Peyer's patch (tissue), 4 donors: ENCODE data around the gene TAF1C. TPM values are rescaled to one million over a fixed set of nuclear protein-coding genes. Genes with fewer than 3 reads are reported as not detected.

Experiments used
- DNase-seq, 3 donors: peaks; one replicate each; pipeline ENCODE4 v3.0.0-alpha.2; 2017 to 2019
- H3K27ac ChIP-seq, 4 donors: fragments of 200-600 bp; sonication (generic); one replicate each; pipeline ENCODE4 v1.5.1; 2016 to 2019
- H3K27me3 ChIP-seq, 2 donors: fragments of 200-600 bp; sonication (generic); one replicate each; pipeline ENCODE4 v1.5.1; 2019
- H3K36me3 ChIP-seq, 3 donors: fragments of 200-600 bp; sonication (generic); one replicate each; pipeline ENCODE4 v1.5.1; 2016 to 2019
- H3K4me1 ChIP-seq, 4 donors: fragments of 200-600 bp; sonication (generic); one replicate each; pipeline ENCODE4 v1.5.1; 2016 to 2019
- H3K4me3 ChIP-seq, 4 donors: fragments of 200-600 bp; sonication (generic); 1 replicate in 3 of 4; 2 replicates in 1 of 4; pipeline ENCODE4 v1.5.1; 2016 to 2019; ENCODE audit warnings: mild to moderate bottlenecking in 1 of 4
- H3K9me3 ChIP-seq, 4 donors: fragments of 200-600 bp; sonication (generic); one replicate each; pipeline ENCODE4 v1.5.1; 2016 to 2019; ENCODE audit warnings: mild to moderate bottlenecking in 1 of 4
- POLR2A ChIP-seq, 2 donors: fragments of 450-650 bp; IDR thresholded peaks; one replicate each; pipeline ENCODE4 v1.5.1; 2017; ENCODE audit warnings: antibody characterized with exemption in 2 of 2, mild to moderate bottlenecking in 2 of 2, moderate library complexity in 2 of 2
- total RNA-seq, 4 donors: library from RNA; depleted of rRNA; stranded (reverse); fragments of >200 nt; gene quantifications; one replicate each; pipeline ENCODE4 v1.1.0, GENCODE V29; 2016
- TF ChIP-seq, protein P1 (sequence below), 6 experiments: fragments of 450-650 bp in 4 of 6; fragments of 200-600 bp in 2 of 6; sonication (generic) in 1 of 6; IDR thresholded peaks; one replicate each; pipeline ENCODE4 v1.5.1; 2017 to 2019; ENCODE audit warnings: antibody characterized with exemption in 6 of 6, mild to moderate bottlenecking in 3 of 6, moderate library complexity in 1 of 6

TAF1C gene
- total RNA-seq, 4 donors from 2014 or later: 61.3 to 169 (median 97.0) TPM

DNA sequence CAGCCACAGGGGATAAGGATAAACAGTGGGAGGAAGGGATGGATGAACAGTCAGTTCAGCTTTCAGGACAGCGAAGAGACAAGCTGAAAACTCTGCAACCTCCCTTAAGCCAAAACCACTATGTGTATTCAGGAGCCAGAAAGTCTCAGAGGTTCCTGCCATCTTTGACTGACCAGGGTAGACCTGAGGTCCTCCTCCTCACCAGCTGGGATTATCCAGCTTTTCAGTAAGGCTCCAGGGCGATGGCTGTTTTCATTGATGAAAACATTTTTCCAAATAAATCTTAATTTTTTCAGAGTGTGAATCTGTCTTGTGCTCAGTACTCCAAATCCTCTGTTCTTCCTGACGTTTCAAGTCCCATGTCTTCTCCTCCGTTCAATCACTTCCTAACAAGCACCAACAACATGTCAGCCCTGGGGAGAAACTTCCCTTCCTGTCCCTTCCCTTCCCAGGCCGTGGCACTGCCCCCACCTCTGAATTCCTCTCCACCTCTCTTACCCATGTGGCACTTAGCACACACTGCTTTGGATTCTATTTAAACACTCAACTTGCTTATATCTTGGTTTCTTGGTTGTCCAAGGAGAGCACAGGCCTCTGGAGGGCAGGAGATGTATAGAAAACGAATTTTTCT is 47.1 kb downstream of the TAF1C start:
- Histone ChIP-seq H3K27me3 (no peaks in the 10 kb centered on the region), H3K36me3 (no peaks in the 10 kb centered on the region), H3K9me3 (no peaks in the 10 kb centered on the region), H3K4me1 (peaks cover 0 to 9% (median 0%) of the 10 kb centered on the region in 4 donors), H3K27ac (no peak overlapping the region), H3K4me3 (no peak overlapping the region)
- no peak for TF ChIP-seq POLR2A (IDR thresholded peaks at IDR 0.05)
- DNase-seq: no peak

DNA sequence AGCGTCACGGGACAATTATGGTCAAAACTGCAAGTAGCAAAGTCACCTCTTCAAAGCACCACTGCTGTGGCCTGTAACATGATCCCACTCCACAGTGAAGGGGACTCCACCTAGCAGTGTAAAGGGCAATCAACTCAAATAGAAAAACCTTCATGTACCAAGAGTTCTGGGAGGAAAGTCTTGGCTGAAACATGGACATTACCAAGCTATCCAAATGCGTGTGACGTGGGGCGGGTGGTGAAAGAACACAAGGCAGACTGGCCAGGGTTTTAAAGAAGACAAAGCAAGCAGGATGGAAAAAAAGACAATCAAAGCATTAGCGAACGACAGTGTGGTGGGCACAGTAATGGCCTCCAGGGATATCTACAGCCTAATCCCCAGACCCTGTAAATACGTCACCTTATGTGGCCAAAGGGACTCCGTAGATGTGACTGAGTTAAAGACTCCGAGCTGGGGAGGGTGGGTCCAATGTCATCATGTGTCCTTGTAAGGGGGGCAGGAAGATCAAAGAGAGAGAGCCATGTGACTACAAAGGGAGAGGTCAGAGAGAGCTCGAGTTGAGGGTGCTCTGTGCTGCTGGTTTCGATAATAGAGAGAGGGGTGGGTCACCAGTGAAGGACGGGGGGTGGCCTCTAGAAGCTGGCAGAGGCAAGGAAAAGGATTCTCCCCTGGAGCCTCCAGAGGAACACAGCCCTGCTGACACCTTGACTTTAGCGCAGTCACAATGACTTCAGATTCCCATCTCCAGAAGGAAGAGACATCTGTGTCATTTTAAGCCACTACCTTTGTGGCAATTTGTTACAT is 47.8 kb downstream of the TAF1C start:
- Histone ChIP-seq H3K27ac (no peak overlapping the region), H3K4me3 (no peak overlapping the region), H3K27me3 (no peaks in the 10 kb centered on the region), H3K4me1 (peaks cover 0 to 6% (median 0%) of the 10 kb centered on the region in 4 donors), H3K36me3 (no peaks in the 10 kb centered on the region), H3K9me3 (no peaks in the 10 kb centered on the region)
- TF ChIP-seq POLR2A (IDR thresholded peaks at IDR 0.05): no peak
- TF ChIP-seq, protein P1, sequence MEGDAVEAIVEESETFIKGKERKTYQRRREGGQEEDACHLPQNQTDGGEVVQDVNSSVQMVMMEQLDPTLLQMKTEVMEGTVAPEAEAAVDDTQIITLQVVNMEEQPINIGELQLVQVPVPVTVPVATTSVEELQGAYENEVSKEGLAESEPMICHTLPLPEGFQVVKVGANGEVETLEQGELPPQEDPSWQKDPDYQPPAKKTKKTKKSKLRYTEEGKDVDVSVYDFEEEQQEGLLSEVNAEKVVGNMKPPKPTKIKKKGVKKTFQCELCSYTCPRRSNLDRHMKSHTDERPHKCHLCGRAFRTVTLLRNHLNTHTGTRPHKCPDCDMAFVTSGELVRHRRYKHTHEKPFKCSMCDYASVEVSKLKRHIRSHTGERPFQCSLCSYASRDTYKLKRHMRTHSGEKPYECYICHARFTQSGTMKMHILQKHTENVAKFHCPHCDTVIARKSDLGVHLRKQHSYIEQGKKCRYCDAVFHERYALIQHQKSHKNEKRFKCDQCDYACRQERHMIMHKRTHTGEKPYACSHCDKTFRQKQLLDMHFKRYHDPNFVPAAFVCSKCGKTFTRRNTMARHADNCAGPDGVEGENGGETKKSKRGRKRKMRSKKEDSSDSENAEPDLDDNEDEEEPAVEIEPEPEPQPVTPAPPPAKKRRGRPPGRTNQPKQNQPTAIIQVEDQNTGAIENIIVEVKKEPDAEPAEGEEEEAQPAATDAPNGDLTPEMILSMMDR (IDR thresholded peaks at IDR 0.05): no peak
- DNase-seq: no peak

DNA sequence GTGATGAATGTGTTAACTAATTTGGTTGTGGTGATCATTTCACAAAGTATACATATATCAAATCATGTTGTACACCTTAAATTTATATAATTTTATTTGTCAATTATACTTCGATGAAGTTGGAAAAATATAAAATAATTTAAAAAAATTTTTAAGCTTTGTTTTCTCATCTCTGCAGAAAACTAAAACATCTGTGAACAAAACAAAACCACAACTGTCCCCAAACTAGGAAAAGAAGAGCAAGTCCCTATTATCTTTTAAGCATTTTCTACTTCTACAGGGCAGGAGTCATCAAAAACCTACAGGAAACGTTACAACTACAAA is 48.4 kb downstream of the TAF1C start:
- no peak for DNase-seq
- no peaks in the 10 kb centered on the region for H3K27me3 ChIP-seq
- no peak overlapping the region for H3K27ac ChIP-seq
- TF ChIP-seq POLR2A (IDR thresholded peaks at IDR 0.05): no peak
- TF ChIP-seq, protein P1 (IDR thresholded peaks at IDR 0.05): no peak
- H3K4me1 ChIP-seq: peaks cover 0 to under 1% (median 0%) of the 10 kb centered on the region in 4 donors
- no peaks in the 10 kb centered on the region for H3K36me3 ChIP-seq
- H3K4me3 ChIP-seq: no peak overlapping the region
- H3K9me3 ChIP-seq: no peaks in the 10 kb centered on the region

DNA sequence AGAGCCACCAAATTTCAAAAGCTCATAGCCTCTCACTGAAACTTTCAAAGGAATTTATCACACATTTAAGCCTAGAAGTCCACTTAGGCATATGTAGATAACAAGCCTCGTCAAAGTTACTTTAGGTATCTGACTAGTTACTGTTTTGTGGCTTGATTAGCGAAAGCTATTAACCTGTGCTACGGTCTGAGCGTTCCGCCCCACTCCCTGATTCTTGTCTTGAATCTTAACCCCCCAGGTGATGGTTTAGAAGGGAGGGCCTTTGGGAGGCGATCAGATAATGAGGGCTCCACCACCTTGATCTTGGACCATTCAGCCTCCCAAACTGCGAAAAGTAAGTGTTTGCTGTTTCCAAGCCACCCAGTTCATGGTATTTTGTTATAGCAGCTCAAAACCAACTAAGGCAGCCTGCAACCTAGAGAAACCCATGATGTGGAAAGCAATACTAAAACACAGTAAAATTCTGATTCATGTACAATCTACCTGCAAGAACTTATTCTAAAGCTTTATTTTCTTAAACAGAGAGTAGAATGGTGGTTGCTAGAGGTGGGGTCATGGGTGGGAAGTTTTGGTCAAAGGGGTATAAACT is 49.0 kb downstream of the TAF1C start:
- no peak for DNase-seq
- no peak overlapping the region for H3K4me3 ChIP-seq
- no peak for TF ChIP-seq POLR2A (IDR thresholded peaks at IDR 0.05)
- H3K36me3 ChIP-seq: no peaks in the 10 kb centered on the region
- no peaks in the 10 kb centered on the region for H3K4me1 ChIP-seq
- no peak overlapping the region for H3K27ac ChIP-seq
- no peaks in the 10 kb centered on the region for H3K9me3 ChIP-seq
- H3K27me3 ChIP-seq: no peaks in the 10 kb centered on the region

DNA sequence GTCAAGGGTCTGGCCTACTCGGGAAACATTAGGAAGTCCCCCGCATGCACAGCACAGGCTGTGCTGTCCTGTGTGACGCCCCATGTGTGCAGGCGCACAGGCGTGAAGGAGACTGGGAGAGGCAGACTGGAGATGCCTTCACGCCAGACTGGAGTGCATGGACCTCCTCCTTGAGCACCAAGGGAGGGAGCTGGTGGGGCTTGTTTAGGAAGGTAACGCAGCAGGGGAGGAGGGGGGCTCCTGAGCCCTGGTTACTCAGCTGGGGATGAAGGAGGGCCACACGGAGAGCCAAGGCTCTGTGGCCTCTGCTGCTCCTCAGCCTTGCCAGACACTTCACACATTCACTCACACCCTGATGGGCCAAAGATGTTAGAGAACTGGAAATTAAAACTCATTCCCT is 49.6 kb downstream of the TAF1C start:
- H3K4me1 ChIP-seq: no peaks in the 10 kb centered on the region
- no peak for DNase-seq
- H3K27me3 ChIP-seq: no peaks in the 10 kb centered on the region
- no peaks in the 10 kb centered on the region for H3K9me3 ChIP-seq
- no peak for TF ChIP-seq POLR2A (IDR thresholded peaks at IDR 0.05)
- TF ChIP-seq, protein P1 (IDR thresholded peaks at IDR 0.05): no peak
- no peaks in the 10 kb centered on the region for H3K36me3 ChIP-seq
- no peak overlapping the region for H3K27ac ChIP-seq
- no peak overlapping the region for H3K4me3 ChIP-seq

DNA sequence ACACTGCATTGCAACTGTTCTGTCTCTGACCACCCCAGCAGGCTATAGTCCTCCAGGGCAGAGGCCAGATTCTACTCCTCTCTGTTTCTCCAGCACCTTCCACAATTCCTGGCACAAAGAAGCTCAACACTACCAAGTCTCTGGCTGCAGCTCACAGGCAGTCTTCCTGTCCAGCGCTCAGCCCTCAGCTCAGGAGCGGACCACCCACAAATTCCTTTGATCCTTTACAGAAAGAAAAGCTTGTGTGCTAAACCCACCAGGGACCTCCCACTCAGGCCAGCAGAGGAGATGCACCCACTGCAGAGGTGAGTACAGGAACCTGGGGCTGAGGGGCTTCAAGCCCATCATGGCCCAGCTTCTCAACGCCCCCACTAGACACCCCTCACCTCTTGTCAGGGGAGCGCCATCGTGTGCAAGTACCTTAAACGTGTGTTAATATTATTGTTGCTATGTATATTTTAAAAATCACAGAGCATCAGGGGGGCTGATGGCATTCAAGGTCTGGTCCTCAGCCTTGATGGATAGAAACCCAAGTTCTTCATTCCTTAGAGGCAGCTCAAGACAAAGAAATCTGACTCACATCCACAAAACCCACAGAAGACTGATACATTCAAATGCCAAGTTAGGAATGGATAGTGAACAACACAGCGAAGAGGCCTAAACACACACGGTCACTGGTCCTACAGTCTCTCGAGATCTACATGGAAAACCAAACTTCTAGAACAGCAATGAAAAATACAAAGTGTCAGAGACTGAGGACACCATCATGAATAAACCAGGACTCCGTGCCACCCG is 50.3 kb downstream of the TAF1C start:
- H3K4me3 ChIP-seq: no peak overlapping the region
- H3K27ac ChIP-seq: no peak overlapping the region
- no peaks in the 10 kb centered on the region for H3K27me3 ChIP-seq
- H3K36me3 ChIP-seq: no peaks in the 10 kb centered on the region
- no peaks in the 10 kb centered on the region for H3K4me1 ChIP-seq
- no peak for TF ChIP-seq POLR2A (IDR thresholded peaks at IDR 0.05)
- TF ChIP-seq, protein P1 (IDR thresholded peaks at IDR 0.05): no peak
- DNase-seq: no peak
- no peaks in the 10 kb centered on the region for H3K9me3 ChIP-seq
